CD4-positive, alpha-beta T cell treated with Interleukin-21 for 1 hour (primary cell): Measurements from ENCODE around the gene LDLRAD3.
"Not testable (repeated sequence)": the region's sequence is repeated elsewhere in the genome, so short reads cannot be mapped to it uniquely, and the experiment has no call there.

Experiments used
- DNase-seq: peaks from one replicate; pipeline ENCODE4 v3.0.0-alpha.2; 2020

LDLRAD3 gene

GRCh38 chr11:36024716-36025115 is 80.9 kb downstream of the LDLRAD3 start:
- DNase-seq = no peak

GRCh38 chr11:36026315-36026968 is 82.6 kb downstream of the LDLRAD3 start:
- DNase-seq = no peak

GRCh38 chr11:36027731-36028130 is 83.9 kb downstream of the LDLRAD3 start:
- DNase-seq = no peak

- DNase-seq = no peak
These were observed 85.8 kb downstream of the LDLRAD3 start for GRCh38 chr11:36029616-36030015.

- no peak for DNase-seq
These were observed 86.9 kb downstream of the LDLRAD3 start for GRCh38 chr11:36030731-36031281.

GRCh38 chr11:36033082-36033751 is 89.4 kb downstream of the LDLRAD3 start:
- DNase-seq = no peak

- DNase-seq = no peak
These were observed 90.1 kb downstream of the LDLRAD3 start for GRCh38 chr11:36033936-36034335.

GRCh38 chr11:36034551-36035331 is 90.9 kb downstream of the LDLRAD3 start:
- no peak for DNase-seq

- DNase-seq = no peak
These were observed 91.6 kb downstream of the LDLRAD3 start for GRCh38 chr11:36035454-36035853.

GRCh38 chr11:36035999-36036398 is 92.1 kb downstream of the LDLRAD3 start:
- DNase-seq = no peak

GRCh38 chr11:36037031-36037430 is 93.2 kb downstream of the LDLRAD3 start:
- DNase-seq = no peak

GRCh38 chr11:36038541-36038940 is 94.7 kb downstream of the LDLRAD3 start:
- no peak for DNase-seq

GRCh38 chr11:36039471-36039870 is 95.6 kb downstream of the LDLRAD3 start:
- DNase-seq = no peak

- no peak for DNase-seq
These were observed 98.2 kb downstream of the LDLRAD3 start for GRCh38 chr11:36041988-36042611.

- no peak for DNase-seq
These were observed 100.8 kb downstream of the LDLRAD3 start for GRCh38 chr11:36044636-36045035.

- DNase-seq = not testable (repeated sequence)
These were observed 102.1 kb downstream of the LDLRAD3 start for GRCh38 chr11:36045945-36046344.

GRCh38 chr11:36046932-36047331 is 103.1 kb downstream of the LDLRAD3 start:
- DNase-seq = no peak

GRCh38 chr11:36047344-36047743 is 103.5 kb downstream of the LDLRAD3 start:
- no peak for DNase-seq

- DNase-seq = no peak
These were observed 104.8 kb downstream of the LDLRAD3 start for GRCh38 chr11:36048496-36049247.

- DNase-seq = no peak
These were observed 107.6 kb downstream of the LDLRAD3 start for GRCh38 chr11:36051235-36052144.

- no peak for DNase-seq
These were observed 109.4 kb downstream of the LDLRAD3 start for GRCh38 chr11:36053281-36053680.
